Limb (tissue), 2 donors: Measurements from ENCODE around the gene OR10G3.
"Not testable (repeated sequence)": the region's sequence is repeated elsewhere in the genome, so short reads cannot be mapped to it uniquely, and the experiment has no call there.

ENCODE experiments used
- DNase-seq, 2 donors: peaks; one replicate each; pipeline ENCODE4 v3.0.0-alpha.2; 2016; ENCODE audit errors: extremely low spot score in 2 of 2

OR10G3 gene, protein sequence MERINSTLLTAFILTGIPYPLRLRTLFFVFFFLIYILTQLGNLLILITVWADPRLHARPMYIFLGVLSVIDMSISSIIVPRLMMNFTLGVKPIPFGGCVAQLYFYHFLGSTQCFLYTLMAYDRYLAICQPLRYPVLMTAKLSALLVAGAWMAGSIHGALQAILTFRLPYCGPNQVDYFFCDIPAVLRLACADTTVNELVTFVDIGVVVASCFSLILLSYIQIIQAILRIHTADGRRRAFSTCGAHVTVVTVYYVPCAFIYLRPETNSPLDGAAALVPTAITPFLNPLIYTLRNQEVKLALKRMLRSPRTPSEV

DNA sequence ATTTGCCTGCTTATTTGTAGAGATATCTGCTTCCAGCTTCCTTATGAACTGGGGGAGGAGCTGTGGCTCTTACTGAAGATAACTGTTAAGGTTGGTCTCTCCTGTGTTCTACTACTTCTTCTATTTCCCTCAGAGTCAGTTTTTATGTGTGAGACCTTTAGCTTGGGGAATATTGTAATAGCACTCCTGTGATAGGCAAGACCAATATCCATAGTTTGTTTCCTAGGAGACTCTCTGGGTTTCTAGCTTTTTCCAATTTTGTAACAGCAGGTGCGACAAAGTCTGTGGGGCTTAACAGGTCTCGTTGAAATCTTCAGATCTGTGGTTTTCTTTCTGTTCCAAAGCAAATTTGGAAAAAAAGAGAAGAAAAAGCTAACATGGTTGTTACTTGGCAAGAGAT, at the start of gene OR10G3:
OR10G3 (minus strand) TSS at position 101 of the 400 bp plus-strand sequence. CDS start 9,332 bp downstream, outside the sequence.
- DNase-seq: no peak

DNA sequence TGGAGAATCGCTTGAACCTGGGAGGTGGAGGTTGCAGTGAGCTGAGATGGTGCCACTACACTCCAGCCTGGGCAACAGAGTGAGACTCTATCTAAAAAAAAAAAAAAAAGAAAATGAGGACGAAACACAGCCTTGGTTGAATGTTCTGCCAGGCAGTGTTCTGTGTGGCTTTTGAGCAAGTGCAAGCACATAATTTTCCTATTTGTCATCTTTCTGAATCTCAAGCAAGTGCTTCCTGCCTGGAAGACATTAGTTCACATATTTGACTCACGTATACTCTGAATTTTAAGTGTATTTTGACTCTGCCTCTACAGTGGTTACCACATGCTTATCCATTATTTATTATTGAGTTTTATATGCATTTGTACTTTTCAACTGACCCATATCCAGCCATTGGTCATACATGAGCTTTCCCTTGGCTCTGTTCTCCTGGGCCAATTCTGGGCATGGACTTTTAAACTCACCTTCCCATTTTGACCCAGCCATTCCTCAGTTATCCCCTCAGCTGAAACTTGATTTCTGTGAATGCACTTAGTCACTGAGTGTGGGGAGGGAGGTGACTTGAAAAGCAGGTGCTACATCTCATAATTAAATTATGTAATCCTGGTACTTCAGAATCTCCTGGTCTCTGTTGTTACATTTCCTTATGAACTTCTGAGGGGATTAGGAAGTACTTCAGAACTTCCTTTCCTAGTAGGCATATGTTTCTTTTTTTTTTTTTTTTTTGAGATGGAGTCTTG, 46.8 kb upstream of the OR10G3 start:
- DNase-seq: no peak

DNA sequence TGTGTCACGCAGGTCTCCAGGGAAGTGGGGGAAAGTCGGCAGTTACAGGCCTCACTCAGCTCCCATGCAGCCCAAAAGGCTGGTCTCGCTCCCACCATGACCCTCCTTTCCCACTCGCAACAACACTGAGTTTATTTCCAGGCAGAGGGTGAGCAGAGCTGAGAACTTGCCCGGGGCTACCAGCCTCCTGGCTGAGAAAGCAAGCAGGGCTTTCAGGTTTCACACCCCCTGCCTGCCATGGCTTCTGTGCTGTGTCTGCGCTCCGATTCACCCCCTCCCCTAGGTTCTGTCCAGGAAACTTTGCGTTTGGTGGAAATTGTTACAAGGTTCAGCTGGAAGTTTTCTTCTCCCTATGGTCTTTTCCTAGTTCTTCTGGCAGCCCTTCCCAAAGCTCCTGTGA, 37.7 kb upstream of the OR10G3 start:
- no peak for DNase-seq

DNA sequence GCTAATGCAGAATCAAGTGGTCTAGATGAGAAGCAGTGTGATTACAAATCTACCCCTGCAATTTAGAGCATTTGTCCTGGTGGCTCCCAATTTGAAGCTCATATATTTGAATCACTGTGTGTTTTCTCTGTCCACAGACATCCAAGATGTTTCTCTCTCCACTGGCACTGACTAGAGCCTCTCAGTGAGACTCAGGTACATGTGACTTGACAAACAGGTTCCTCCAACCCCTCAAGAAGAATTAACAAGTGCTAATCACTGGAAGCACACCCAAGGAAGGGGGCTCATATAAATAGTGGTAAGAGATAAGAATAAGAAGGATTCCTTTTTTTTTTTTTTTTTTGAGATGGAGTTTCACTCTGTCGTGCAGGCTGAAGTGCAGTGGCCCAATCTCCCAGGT, 34.4 kb upstream of the OR10G3 start:
- DNase-seq: no peak

DNA sequence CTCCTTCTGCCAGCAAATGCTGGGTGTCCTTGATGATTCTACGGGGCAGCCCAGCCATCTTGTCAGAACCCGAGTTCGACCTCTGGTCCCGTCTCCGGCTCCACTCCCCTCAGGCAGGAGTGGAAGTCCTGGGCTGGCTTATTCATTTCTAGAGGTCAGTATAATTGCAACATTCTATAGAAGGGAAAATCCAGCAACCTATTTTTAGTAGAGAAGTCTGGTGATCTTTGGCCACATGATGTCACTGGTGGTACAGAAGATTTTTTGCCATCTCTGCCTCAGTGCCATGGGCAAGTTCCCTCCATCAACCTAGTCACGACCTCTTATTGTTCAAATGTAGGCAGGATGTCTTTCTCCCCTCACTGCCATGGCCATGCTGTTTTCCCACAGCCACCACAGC, 32.4 kb upstream of the OR10G3 start:
- DNase-seq: no peak

- not testable (repeated sequence) for DNase-seq
Observed at GRCh38 chr14:21602181-21602580, 22.3 kb upstream of the OR10G3 start.

- no peak for DNase-seq
Observed at GRCh38 chr14:21589317-21589716, 9.4 kb upstream of the OR10G3 start.

- DNase-seq: no peak
Observed at GRCh38 chr14:21575661-21576060, 4.2 kb downstream of the OR10G3 start.

- no peak for DNase-seq
Observed at GRCh38 chr14:21572604-21573003, 7.3 kb downstream of the OR10G3 start.

- DNase-seq: no peak
Observed at GRCh38 chr14:21558703-21559170, 21.1 kb downstream of the OR10G3 start.

DNA sequence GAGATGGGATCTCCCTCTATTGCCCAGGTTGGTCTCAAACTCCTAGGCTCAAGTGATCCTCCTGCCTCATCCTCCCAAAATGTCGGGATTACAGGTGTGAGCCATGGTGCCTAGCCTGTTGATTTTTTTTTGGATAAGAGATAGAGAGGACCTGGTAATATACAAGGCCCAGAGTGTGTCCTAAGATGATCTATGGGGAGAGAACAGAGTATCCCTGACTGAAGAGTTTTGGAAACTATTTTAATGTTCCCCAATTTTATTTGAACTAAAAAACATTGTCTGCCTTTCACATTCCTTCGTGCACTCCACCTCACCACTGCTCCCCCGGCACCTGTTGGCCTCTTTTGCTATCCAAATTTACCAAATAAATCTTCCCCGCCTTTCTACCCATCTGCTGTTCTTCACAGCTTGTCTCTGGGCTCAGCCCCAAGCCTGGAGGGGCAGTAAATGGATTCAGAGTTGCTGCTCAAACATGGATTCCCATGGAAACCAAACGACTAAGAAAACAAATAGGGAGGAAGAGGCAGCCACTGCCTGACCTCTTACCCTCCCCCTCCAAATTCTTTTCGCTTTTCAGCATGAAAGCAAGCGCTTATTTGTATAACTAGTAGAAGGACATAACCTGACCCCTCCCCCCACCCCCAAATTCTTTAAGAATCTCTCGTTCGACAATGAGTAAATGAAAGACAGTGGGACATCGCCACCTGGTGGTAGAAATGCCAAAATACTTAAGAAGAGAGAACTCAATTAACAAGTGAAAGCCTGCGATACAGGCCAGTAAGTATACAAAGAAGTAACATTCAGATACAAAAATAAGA, 22.6 kb downstream of the OR10G3 start:
- peak; percentile 81 to 90 for DNase-seq

DNA sequence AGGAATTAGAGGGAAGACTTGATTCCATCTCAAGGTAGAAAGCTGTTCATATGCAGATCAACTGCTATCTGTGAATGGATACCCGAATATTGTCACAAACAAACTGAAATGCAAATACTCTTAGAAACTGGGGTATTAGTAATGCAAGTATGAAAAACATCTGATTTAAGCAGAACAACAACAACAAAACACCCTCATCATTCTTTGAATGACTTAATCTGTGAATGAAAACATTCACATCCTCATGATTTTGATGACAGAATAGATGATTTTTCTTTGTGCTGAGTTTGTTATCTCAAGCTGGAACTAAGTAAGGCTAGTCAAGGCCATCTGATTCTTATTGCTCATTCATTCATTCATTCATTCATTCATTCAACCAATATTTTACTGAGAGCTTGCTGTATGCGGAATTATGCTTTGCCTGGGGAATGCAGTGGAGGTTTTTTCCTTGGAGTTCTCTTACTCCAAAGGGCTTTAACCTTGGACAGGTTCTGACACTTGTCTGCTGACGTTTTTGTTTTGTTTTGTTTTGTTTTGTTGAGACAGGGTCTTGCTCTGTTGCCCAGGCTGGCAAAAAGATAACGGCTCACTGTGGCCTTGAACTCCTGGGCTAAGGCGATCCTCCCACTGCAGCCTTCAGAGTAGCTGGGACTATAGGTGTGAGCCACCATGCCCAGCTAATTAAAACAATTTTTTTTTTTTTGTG, 23.3 kb downstream of the OR10G3 start:
- DNase-seq: no peak

DNA sequence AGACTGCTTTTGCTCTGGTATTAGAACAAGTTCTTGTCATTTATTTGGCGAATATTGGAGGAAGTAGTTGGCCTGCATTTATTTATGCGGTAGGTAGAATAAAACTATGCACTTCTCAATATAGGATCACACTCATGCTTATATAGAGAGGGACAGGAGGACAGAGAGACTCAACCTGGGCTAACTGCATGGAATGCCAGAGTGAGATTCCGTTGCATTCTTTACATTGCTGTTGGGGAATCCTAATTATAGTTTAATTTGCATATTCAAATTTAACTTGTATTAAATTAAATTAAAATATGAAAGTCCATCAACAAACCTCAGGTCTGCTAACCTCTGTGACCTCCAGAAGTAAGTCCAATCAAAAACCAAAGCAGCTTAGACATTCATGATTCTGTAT, 26.6 kb downstream of the OR10G3 start:
- no peak for DNase-seq

GRCh38 chr14:21544588-21544987, 35.3 kb downstream of the OR10G3 start:
- not testable (repeated sequence) for DNase-seq

DNA sequence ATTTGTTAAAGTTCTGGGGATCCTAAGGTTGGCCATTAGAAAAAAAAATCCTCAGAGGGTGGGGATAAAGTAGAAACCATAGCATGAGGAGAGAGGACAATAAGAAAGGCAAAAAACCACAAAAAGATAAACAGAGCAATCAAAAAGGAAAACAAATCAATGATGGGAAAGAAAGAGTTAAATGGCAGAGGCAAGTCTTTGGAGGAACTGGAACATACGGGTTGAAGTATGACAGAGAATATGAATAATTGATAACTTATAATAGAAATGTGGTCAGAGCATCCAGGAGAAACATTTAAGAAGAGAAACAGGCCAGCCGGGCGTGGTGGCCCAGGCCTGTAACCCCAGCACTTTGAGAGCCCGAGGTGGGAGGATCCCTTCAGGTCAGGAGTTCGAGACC, 35.9 kb downstream of the OR10G3 start:
- no peak for DNase-seq

DNA sequence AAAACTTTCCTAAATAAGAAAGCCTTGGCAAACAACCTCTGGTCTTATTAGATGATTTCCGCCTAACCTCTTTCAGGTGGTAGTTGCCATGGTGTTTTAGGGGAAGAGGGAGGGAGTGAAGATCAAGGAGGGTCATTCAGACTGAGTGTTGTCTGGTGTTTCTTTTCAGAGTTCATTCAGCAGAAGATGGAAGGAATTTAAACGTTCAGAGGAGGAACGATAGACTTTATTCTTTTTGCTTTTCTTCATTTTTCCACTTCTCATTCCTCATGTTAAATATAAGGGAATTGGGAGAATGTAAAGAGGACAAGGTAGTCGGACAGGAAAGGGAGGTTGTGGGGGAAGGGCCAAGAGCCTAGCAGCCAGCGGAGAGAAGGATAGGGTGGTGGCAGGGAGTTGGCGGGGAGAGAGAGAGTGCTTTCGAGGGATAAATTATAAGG, 36.3 kb downstream of the OR10G3 start:
- no peak for DNase-seq

DNA sequence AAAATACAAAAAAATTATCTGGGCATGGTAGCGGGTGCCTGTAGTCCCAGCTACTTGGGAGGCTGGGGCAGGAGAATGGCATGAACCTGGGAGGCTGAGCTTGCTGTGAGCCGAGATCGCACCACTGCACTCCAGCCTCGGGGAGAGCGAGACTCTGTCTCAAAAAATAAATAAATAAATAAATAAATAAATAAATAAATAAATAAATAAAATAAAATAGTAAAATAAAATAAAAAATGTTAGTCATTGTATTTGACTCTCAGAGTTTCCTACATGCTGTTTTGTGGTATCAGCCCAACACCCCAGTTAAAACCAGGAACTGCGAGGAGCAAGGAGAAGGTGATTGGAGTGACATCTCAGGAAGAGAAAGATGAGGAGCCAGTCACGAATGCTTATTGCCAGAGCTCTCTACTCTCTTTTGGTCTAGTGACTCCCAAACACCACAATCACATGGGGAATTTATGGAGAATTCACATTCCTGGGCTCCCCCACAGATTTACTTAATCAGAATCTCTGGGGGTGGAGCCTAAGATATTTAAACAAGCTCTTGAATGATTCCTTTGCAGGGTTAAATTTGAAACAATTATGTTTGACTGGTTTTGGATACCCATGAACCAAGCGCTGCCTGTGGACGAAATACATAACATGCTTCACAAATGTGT, 38.3 kb downstream of the OR10G3 start:
- DNase-seq: no peak

DNA sequence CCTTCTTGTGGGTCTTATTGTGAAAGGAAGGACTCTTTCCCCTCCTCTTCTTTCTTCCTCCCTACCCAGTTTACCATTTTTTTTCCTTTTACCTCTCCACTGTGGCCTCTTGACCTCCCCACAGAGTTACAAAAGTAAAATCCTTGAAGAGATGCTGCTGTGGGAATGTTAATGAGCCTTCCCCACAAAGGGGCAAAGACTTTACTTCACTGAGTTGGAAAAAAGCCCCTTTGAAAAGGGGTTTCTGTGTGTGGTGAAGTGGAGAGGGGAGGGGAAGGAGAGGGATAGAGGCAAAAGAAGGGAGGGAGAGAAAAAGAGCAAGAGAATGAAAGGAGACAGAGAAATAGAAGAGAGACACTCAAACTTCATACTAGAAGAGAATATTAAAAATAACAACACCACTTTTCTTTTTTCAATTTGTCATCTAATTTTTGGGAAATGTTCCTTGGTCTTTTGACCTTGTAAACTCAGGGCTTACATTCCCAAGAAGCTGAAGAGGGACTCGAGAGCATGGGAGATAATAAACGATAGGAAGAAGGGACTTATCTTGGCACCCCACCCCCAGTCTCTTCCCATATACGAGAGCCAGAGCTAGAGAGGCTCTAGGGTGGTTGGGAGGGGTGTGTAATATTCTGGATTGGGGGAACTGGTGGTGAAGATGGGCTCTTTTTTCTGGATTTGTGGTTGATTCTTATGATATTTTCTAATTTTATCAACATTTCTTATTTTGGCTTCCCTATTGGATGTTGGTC, 40.5 kb downstream of the OR10G3 start:
- no peak for DNase-seq

DNA sequence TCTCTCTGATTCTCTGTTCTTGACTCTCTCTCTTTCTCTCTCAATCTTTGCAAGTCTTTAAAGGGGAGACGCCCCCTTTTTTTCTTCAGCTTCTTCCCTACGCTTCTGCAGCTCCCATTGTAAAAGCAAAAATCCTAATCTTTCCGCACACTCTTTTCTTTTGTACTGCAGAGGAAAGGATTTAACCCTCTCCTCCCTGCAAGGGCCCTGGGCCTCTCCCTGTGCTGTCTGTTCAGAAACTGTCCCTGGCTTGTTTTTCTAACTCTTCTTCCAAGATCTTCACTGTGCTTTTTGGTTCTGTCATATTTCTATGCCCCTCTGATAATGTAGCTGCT, 42.8 kb downstream of the OR10G3 start:
- no peak for DNase-seq

GRCh38 chr14:21536418-21537089, 43.3 kb downstream of the OR10G3 start:
- peak in 1 of 2 donors; percentile 57 for DNase-seq
